Epithelial cell of esophagus (primary cell): ENCODE measurements around the gene NELL2.

Source experiments
- DNase-seq: peaks from one replicate; pipeline ENCODE4 v3.0.0; 2010; ENCODE audit warnings: low read depth
- H3K4me3 ChIP-seq: 2 replicates; pipeline ENCODE4 v1.5.1; 2011; ENCODE audit warnings: mild to moderate bottlenecking, low read length, control low read depth
- CTCF ChIP-seq: IDR thresholded peaks from 2 replicates; pipeline ENCODE4 v1.5.1; 2011; ENCODE audit warnings: low read depth, mild to moderate bottlenecking, low read length, control low read depth, inconsistent platforms; ENCODE audit not compliant: insufficient read depth; ENCODE audit errors: missing control alignments

Gene NELL2

GRCh38 chr12:44780221-44780790 is 95.8 kb downstream of the NELL2 start:
- no peak for DNase-seq
- TF ChIP-seq CTCF: no peak
- H3K4me3 ChIP-seq: no peak overlapping the region

DNA sequence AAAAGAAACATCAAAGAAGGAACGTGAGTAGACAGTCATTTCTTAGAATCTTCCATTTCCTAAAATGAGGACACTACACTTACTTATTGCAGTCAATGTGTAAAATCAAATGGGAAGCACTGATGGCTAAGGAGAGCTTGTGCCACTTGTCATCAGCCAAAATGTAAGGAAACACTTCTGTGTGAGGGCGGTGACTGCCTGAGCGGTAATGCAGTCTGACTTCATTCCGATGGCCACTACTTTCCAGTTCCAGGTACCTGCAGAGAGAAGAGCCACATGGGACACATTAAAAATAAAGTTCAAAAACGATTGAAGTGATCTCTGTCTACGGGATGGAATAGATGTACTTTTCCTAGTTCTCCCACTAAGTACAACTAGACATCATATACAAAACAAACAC is 96.3 kb downstream of the NELL2 start:
- no peak for DNase-seq
- TF ChIP-seq CTCF: no peak
- H3K4me3 ChIP-seq: no peak overlapping the region

- no peak overlapping the region for H3K4me3 ChIP-seq
- no peak for TF ChIP-seq CTCF
- DNase-seq: no peak
Observed at GRCh38 chr12:44778863-44779262, 97.3 kb downstream of the NELL2 start.

DNA sequence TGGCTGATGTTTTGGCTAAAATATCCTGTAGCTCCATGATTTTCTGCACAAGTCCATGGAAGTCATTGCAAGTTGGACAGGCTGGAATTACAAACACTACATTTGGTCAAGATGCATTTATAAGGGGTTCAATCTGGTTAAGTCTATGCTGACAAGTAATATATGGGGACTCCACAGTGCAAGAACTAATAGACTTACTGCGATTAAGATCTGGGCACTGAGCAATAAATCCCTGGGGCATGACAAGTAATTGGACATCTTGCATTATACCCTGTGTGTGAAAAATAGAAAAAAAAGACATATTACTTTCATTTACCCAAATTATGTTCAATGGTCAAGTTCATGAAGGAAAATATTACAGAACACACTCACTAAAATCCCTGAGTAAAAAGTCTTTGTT is 99.1 kb downstream of the NELL2 start:
- no peak overlapping the region for H3K4me3 ChIP-seq
- no peak for TF ChIP-seq CTCF
- DNase-seq: no peak

- no peak overlapping the region for H3K4me3 ChIP-seq
- TF ChIP-seq CTCF: no peak
- no peak for DNase-seq
Observed at GRCh38 chr12:44775901-44776300, 100.2 kb downstream of the NELL2 start.

GRCh38 chr12:44774815-44775411 is 101.2 kb downstream of the NELL2 start:
- DNase-seq: peak; percentile 40
- no peak overlapping the region for H3K4me3 ChIP-seq
- TF ChIP-seq CTCF: peak; percentile 70

DNA sequence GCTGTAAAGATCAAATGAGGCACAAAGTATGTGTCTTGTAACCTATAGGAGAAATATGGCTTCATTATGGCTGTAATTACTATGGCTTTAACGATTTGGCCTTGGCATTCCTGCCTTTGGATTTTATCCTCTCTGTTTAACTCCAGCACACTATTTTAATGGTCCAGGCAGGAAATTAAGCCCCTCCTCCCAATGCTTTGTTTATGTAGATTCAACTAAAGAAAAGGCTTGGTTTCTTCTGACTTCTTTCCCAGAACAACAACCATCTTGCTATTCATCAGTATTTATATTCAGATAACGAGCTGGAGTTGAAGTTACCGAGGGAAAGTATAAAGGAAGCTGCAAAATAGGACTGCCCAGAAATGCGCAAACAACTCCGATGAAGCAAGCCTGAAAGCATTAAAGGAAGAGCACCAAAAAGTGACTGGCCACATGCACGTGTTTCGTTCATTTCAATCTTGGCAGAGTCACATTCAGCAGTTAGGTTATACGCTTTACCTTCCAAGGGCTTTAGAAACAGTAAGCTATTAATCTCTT is 104.6 kb downstream of the NELL2 start:
- no peak overlapping the region for H3K4me3 ChIP-seq
- no peak for DNase-seq
- TF ChIP-seq CTCF: no peak
